NCI-H128 (cell line): Measurements from ENCODE around the gene SLC6A20.

Source experiments
- DNase-seq: peaks from one replicate; lab custom pipeline; 2025; ENCODE audit not compliant: unreplicated experiment; lab: John Stamatoyannopoulos, UW

The SLC6A20 gene

DNA sequence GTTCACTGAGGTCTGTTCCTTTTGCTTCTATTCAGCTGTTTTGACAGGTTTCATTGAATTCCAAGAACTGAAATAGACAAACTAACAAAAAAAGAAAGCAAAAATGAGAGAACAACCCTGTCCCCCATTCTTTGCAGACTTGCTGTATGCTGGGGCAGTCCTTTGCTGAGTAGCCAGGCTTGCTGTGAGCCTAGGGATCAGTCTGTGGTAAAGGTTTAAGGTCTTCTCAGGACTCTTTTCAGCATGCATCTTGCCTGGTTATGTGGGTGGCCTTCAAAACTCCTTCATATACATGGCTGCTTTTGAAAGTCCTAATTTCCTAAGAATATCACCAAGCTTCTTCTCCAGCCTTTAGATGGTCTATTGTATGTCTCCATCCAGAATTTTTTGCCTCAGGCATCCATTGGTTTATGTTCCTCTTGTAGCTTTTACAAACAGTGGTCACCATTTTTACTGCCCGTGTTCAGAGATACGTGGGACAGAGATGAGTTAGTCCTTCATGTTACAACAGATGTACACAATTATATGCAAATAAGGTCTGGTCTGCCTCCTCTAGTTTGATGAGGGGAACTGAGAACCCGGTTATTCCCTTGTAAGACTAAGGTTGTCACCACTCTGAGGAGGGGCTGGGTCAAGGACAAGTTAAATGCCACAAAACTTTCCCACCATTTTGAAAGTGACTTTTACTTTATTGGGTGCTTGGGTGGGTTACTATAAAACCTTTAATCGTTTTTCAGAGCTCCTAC lies 65.8 kb downstream of the SLC6A20 start:
- no peak for DNase-seq

GRCh38 chr3:45729614-45730013 lies 66.7 kb downstream of the SLC6A20 start:
- no peak for DNase-seq

DNA sequence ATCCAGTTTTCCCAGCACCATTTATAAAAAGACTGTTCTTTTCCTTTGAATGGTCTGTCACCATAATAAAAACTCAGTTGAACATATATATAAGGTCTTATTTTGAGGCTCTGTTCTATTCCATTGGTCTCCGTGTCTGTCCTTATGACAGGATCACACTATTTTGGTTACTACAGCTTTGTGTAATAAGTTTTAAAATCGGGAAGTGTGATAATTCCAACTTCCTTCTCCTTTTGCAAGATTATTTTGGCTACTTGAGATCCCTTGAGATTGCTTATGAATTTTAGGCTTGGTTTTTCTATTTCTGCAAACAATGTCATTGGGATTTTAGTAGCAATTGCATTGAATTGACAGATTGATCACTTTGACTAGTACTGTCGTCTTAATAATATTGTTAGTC lies 71.4 kb downstream of the SLC6A20 start:
- no peak for DNase-seq

- DNase-seq, result no peak
Observed at GRCh38 chr3:45719655-45720487, 76.5 kb downstream of the SLC6A20 start.

DNA sequence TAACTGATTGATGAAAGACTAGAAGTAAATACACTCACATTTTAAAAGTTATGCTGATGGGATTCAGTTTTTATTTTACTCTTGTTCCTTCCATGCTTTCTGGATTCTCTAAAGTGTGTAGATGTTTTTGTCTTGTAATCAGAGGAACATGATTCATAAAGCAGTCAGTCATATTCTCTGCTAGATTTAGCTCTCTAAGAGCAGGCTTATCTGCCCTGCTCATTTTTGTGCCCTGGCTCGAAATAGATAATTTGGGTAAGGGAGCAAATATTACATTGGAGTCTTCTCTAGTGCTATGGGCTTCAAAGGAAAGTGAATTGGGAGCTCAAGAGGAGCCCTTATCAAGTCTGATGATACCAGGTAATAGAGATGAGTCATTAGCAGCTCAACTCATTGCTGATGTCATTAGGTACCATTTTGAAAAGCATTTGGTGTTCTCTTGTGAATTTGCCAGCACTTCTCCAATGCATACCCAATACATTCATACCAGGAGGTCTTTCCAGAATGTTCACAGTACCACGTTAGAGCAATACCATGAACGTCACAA lies 79.5 kb downstream of the SLC6A20 start:
- no peak for DNase-seq

DNA sequence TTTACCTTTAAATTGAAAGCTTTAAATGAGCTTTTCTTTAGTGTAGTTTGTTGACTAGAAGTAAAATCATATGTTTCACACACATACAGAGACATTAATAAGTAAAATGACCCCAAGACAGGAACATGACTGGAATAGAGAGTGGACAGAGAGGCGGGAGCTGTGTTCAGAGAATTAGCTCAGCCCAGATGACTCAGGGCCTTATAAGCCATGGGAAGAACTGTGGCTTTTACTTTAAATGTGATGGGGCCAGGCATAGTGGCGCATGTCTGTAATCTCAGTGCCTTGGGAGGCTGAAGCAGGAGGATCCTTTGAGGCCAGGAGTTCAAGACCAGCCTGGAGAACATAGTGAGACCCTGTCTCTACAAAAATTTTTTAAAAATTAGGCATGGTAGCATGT lies 80.4 kb downstream of the SLC6A20 start:
- no peak for DNase-seq

DNA sequence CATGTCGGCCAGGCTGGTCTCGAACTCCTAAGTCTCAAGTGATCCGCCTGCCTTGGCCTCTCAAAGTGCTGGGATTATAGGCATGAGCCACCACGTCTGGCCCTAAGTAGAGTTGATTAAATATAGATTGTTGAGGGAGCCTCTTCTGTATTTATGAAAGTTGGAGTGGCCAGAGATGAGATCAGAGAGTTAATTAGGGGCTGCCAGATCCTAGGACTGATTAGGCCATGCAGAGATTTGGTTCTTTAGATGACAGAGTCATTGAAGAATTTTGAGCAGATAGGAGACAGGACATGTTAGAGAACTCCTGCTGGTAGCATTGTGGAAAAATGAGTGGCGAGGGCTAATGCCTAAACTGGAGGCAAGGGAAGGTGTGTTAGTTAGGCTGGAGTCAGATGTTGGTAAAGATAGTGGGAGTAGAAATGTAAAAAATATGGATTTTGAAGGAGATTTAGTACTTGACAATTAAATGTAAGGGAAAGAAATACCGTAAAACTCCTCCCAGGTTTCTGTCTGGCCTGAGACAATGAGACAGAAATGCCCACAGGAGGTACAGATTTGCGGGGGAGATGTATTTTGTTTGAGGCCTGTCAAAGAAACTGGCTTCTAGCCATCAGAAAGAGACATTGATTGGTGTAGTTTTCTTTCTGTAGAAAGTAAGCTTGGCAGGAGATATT lies 83.8 kb downstream of the SLC6A20 start:
- DNase-seq, result no peak

- no peak for DNase-seq
Observed at GRCh38 chr3:45711931-45712330, 84.4 kb downstream of the SLC6A20 start.

- DNase-seq, result no peak
Observed at GRCh38 chr3:45705839-45706808, 90.2 kb downstream of the SLC6A20 start.
